GM23338 (cell line): ENCODE data around the gene C14orf119.

Source experiments
- CREB1 ChIP-seq: fragments of 250-450 bp; sonication (Bioruptor Pico); IDR thresholded peaks from 2 replicates; pipeline ENCODE4 v1.5.0; 2020; ENCODE audit warnings: low read depth, mild to moderate bottlenecking, moderate library complexity
- CTCF ChIP-seq, 2 experiments: fragments of 200-600 bp in 1 of 2; sonication (generic) in 1 of 2; conservative IDR thresholded peaks; 2 replicates each; pipeline versions ENCODE4 v1.5.1 to v1.6.1; 2016 to 2017; ENCODE audit warnings: antibody characterized with exemption in 2 of 2, low read depth in 2 of 2, mild to moderate bottlenecking in 2 of 2, moderate library complexity in 1 of 2
- EZH2 ChIP-seq: fragments of 200-600 bp; sonication (generic); IDR thresholded peaks from one replicate; pipeline ENCODE4 v1.8.0; 2017; ENCODE audit warnings: antibody characterized with exemption, mild to moderate bottlenecking, low read depth; ENCODE audit not compliant: unreplicated experiment
- EZH2phosphoT487 ChIP-seq: fragments of 200-600 bp; sonication (generic); IDR thresholded peaks from one replicate; pipeline ENCODE4 v1.8.1; 2018; ENCODE audit warnings: antibody characterized with exemption; ENCODE audit not compliant: unreplicated experiment
- JUNB ChIP-seq: IDR thresholded peaks from one replicate; pipeline ENCODE4 v1.6.1; 2016; ENCODE audit warnings: antibody characterized with exemption; ENCODE audit not compliant: unreplicated experiment
- POLR2AphosphoS5 ChIP-seq: IDR thresholded peaks from 2 replicates; pipeline ENCODE4 v1.6.1; 2016; ENCODE audit warnings: antibody characterized with exemption, low read depth
- STAT1 ChIP-seq: IDR thresholded peaks from one replicate; pipeline ENCODE4 v1.6.1; 2016; ENCODE audit warnings: antibody characterized with exemption; ENCODE audit not compliant: unreplicated experiment
- ZNF114 ChIP-seq: fragments of 250-450 bp; sonication (Bioruptor Pico); IDR thresholded peaks from 2 replicates; pipeline ENCODE4 v1.5.0; 2020; ENCODE audit warnings: mild to moderate bottlenecking, moderate library complexity
- TF ChIP-seq, protein P1 (sequence below): IDR thresholded peaks from one replicate; pipeline ENCODE4 v1.6.1; 2018; ENCODE audit warnings: antibody characterized with exemption; ENCODE audit not compliant: unreplicated experiment
- TF ChIP-seq, protein P2 (sequence below): IDR thresholded peaks from 2 replicates; pipeline ENCODE4 v1.6.1; 2016; ENCODE audit warnings: antibody characterized with exemption

GRCh38 chr14:23049011-23049410 lies 46.3 kb upstream of the C14orf119 start:
- no peak for TF ChIP-seq CTCF (conservative IDR thresholded peaks at IDR 0.05; ENCODE audit: low read depth in 2 of 2)
- no peak for TF ChIP-seq JUNB
- TF ChIP-seq EZH2, result no peak
- TF ChIP-seq POLR2AphosphoS5, result no peak
- no peak for TF ChIP-seq CREB1 (CRISPR knock-in tag)
- TF ChIP-seq ZNF114, result no peak
- TF ChIP-seq EZH2phosphoT487, result no peak
- TF ChIP-seq, protein P1, sequence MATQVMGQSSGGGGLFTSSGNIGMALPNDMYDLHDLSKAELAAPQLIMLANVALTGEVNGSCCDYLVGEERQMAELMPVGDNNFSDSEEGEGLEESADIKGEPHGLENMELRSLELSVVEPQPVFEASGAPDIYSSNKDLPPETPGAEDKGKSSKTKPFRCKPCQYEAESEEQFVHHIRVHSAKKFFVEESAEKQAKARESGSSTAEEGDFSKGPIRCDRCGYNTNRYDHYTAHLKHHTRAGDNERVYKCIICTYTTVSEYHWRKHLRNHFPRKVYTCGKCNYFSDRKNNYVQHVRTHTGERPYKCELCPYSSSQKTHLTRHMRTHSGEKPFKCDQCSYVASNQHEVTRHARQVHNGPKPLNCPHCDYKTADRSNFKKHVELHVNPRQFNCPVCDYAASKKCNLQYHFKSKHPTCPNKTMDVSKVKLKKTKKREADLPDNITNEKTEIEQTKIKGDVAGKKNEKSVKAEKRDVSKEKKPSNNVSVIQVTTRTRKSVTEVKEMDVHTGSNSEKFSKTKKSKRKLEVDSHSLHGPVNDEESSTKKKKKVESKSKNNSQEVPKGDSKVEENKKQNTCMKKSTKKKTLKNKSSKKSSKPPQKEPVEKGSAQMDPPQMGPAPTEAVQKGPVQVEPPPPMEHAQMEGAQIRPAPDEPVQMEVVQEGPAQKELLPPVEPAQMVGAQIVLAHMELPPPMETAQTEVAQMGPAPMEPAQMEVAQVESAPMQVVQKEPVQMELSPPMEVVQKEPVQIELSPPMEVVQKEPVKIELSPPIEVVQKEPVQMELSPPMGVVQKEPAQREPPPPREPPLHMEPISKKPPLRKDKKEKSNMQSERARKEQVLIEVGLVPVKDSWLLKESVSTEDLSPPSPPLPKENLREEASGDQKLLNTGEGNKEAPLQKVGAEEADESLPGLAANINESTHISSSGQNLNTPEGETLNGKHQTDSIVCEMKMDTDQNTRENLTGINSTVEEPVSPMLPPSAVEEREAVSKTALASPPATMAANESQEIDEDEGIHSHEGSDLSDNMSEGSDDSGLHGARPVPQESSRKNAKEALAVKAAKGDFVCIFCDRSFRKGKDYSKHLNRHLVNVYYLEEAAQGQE, result no peak
- TF ChIP-seq, protein P2, sequence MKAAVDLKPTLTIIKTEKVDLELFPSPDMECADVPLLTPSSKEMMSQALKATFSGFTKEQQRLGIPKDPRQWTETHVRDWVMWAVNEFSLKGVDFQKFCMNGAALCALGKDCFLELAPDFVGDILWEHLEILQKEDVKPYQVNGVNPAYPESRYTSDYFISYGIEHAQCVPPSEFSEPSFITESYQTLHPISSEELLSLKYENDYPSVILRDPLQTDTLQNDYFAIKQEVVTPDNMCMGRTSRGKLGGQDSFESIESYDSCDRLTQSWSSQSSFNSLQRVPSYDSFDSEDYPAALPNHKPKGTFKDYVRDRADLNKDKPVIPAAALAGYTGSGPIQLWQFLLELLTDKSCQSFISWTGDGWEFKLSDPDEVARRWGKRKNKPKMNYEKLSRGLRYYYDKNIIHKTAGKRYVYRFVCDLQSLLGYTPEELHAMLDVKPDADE, result no peak
- TF ChIP-seq STAT1, result no peak
